Measurements from ENCODE around the gene ANO1.

Gene ANO1

GRCh38 chr11:70043482-70043881 is 34.6 kb upstream of the ANO1 start:
- no peaks in the 10 kb centered on the region for H3K9me3 ChIP-seq (ENCODE audit: control insufficient read depth, insufficient read depth, low read length)

GRCh38 chr11:70046089-70046488 is 32.0 kb upstream of the ANO1 start:
- TF ChIP-seq EZH2phosphoT487 (IDR thresholded peaks at IDR 0.05; ENCODE audit: borderline replicate concordance, low read length) (no peak), CTCF (IDR thresholded peaks at IDR 0.05; ENCODE audit: low read depth, low read length, poor library complexity, severe bottlenecking) (no peak)
- Histone ChIP-seq H3K4me1 (ENCODE audit: control insufficient read depth, low read length) (no peaks in the 10 kb centered on the region), H3K9me2 (replicated peaks; ENCODE audit: control insufficient read depth, low read length) (no peaks in the 10 kb centered on the region), H3K79me2 (ENCODE audit: control insufficient read depth, low read length) (no peaks in the 10 kb centered on the region), H3K9me3 (ENCODE audit: control insufficient read depth, insufficient read depth, low read length) (no peaks in the 10 kb centered on the region), H3K4me2 (ENCODE audit: low read length) (no peak overlapping the region), H3K27me3 (ENCODE audit: control insufficient read depth, low read length) (no peaks in the 10 kb centered on the region; the same call in 1 of the 2 replicates), H3K36me3 (ENCODE audit: control insufficient read depth, low read length) (no peaks in the 10 kb centered on the region), H3F3A (ENCODE audit: control insufficient read depth, insufficient read depth) (no peaks in the 10 kb centered on the region), H4K20me1 (ENCODE audit: control insufficient read depth, insufficient read depth, low read depth, low read length) (no peaks in the 10 kb centered on the region), H3K4me3 (ENCODE audit: low read length) (no peak overlapping the region), H3K27ac (ENCODE audit: low read depth, low read length) (no peak overlapping the region)

More at GRCh38 chr11:70043482-70043881, 34.6 kb upstream of the ANO1 start:
- no peaks in the 10 kb centered on the region for H4K20me1 ChIP-seq (ENCODE audit: control insufficient read depth, insufficient read depth, low read depth, low read length)
- no peaks in the 10 kb centered on the region for H3K9me2 ChIP-seq (replicated peaks; ENCODE audit: control insufficient read depth, low read length)
- no peaks in the 10 kb centered on the region for H3K79me2 ChIP-seq (ENCODE audit: control insufficient read depth, low read length)
- no peak overlapping the region for H3K27ac ChIP-seq (ENCODE audit: low read depth, low read length)
- no peak overlapping the region for H3K4me3 ChIP-seq (ENCODE audit: low read length)
- TF ChIP-seq CTCF (IDR thresholded peaks at IDR 0.05; ENCODE audit: low read depth, low read length, poor library complexity, severe bottlenecking) (no peak), EZH2phosphoT487 (IDR thresholded peaks at IDR 0.05; ENCODE audit: borderline replicate concordance, low read length) (no peak)
- no peaks in the 10 kb centered on the region for H3F3A ChIP-seq (ENCODE audit: control insufficient read depth, insufficient read depth)
- no peaks in the 10 kb centered on the region for H3K4me1 ChIP-seq (ENCODE audit: control insufficient read depth, low read length)
- no peak overlapping the region for H3K4me2 ChIP-seq (ENCODE audit: low read length)
- H3K36me3 ChIP-seq (ENCODE audit: control insufficient read depth, low read length) = no peaks in the 10 kb centered on the region
- no peaks in the 10 kb centered on the region for H3K27me3 ChIP-seq (ENCODE audit: control insufficient read depth, low read length)

GRCh38 chr11:70048279-70049024 is 29.7 kb upstream of the ANO1 start:
- Histone ChIP-seq H3F3A (ENCODE audit: control insufficient read depth, insufficient read depth) (no peaks in the 10 kb centered on the region), H3K4me1 (ENCODE audit: control insufficient read depth, low read length) (no peaks in the 10 kb centered on the region), H3K4me3 (ENCODE audit: low read length) (no peak overlapping the region), H3K79me2 (ENCODE audit: control insufficient read depth, low read length) (no peaks in the 10 kb centered on the region), H3K9me2 (replicated peaks; ENCODE audit: control insufficient read depth, low read length) (no peaks in the 10 kb centered on the region), H3K4me2 (ENCODE audit: low read length) (no peak overlapping the region), H3K9me3 (ENCODE audit: control insufficient read depth, insufficient read depth, low read length) (no peaks in the 10 kb centered on the region), H3K27ac (ENCODE audit: low read depth, low read length) (no peak overlapping the region), H3K36me3 (ENCODE audit: control insufficient read depth, low read length) (no peaks in the 10 kb centered on the region), H4K20me1 (ENCODE audit: control insufficient read depth, insufficient read depth, low read depth, low read length) (no peaks in the 10 kb centered on the region), H3K27me3 (ENCODE audit: control insufficient read depth, low read length) (no peaks in the 10 kb centered on the region; the same call in 1 of the 2 replicates)
- TF ChIP-seq CTCF (IDR thresholded peaks at IDR 0.05; ENCODE audit: low read depth, low read length, poor library complexity, severe bottlenecking) (peak; percentile 49), EZH2phosphoT487 (IDR thresholded peaks at IDR 0.05; ENCODE audit: borderline replicate concordance, low read length) (no peak)
